Testis (tissue), 3 donors: ENCODE results near the gene MRPL45. TPM values are rescaled to one million over a fixed set of nuclear protein-coding genes. Genes with fewer than 3 reads are reported as not detected.

Source experiments
- DNase-seq: peaks from one replicate; pipeline ENCODE4 v3.0.0-alpha.2; 2019
- H3K27ac ChIP-seq, 2 donors: fragments of 200-600 bp; sonication (generic); one replicate each; pipeline ENCODE4 v1.5.1; 2019
- H3K27me3 ChIP-seq: fragments of 200-600 bp; sonication (generic); one replicate; pipeline ENCODE4 v1.5.1; 2019
- H3K36me3 ChIP-seq: fragments of 200-600 bp; sonication (generic); one replicate; pipeline ENCODE4 v1.5.1; 2017; ENCODE audit warnings: low read depth; ENCODE audit errors: missing control alignments
- H3K4me1 ChIP-seq: fragments of 200-600 bp; sonication (generic); one replicate; pipeline ENCODE4 v1.5.1; 2019
- H3K4me3 ChIP-seq, 2 donors: fragments of 200-600 bp; sonication (generic); one replicate each; pipeline ENCODE4 v1.5.1; 2017 to 2019
- H3K9me3 ChIP-seq: fragments of 200-600 bp; sonication (generic); one replicate; pipeline ENCODE4 v1.5.1; 2017
- CTCF ChIP-seq, 3 experiments: fragments of 450-650 bp in 2 of 3; fragments of 200-600 bp in 1 of 3; sonication (generic) in 1 of 3; IDR thresholded peaks; one replicate each; pipeline ENCODE4 v1.5.1; 2016 to 2019; ENCODE audit warnings: antibody characterized with exemption in 3 of 3, mild to moderate bottlenecking in 2 of 3, moderate library complexity in 1 of 3
- POLR2A ChIP-seq: fragments of 450-650 bp; IDR thresholded peaks from one replicate; pipeline ENCODE4 v1.6.1; 2017; ENCODE audit warnings: antibody characterized with exemption, mild to moderate bottlenecking, moderate library complexity
- WGBS, 2 donors: methylation state at CpG; one replicate each; pipeline ENCODE4 v1.1.5; 2018; 5-methylcytosine and 5-hydroxymethylcytosine counted together
- intact Hi-C: fragments of 100-400 bp; cut with DNase I; formaldehyde crosslinking; loops from one replicate; pipeline ENCODE4 v1.15.1; 2023; ENCODE audit warnings: low total_unique reads
- polyA plus RNA-seq: library from polyadenylated mRNA; stranded (reverse); fragments of 350-450 nt; fragmentation: Illumina TruSeq; extraction: RNeasy Lipid Tissue Mini Kit (QIAGEN cat#74804); gene quantifications from one replicate; pipeline ENCODE4 v1.2.3, GENCODE V29; 2014; ENCODE audit warnings: low read depth, low replicate concordance; ENCODE audit not compliant: insufficient read depth
- total RNA-seq, 2 donors: library from RNA; depleted of rRNA; stranded (reverse); fragments of >200 nt; gene quantifications; one replicate each; pipeline ENCODE4 v1.2.3, GENCODE V29; 2016

MRPL45 gene
- total and polyA plus RNA-seq, 3 donors from 2014 or later = 13.9 to 26.1 (median 18.5) TPM

DNA sequence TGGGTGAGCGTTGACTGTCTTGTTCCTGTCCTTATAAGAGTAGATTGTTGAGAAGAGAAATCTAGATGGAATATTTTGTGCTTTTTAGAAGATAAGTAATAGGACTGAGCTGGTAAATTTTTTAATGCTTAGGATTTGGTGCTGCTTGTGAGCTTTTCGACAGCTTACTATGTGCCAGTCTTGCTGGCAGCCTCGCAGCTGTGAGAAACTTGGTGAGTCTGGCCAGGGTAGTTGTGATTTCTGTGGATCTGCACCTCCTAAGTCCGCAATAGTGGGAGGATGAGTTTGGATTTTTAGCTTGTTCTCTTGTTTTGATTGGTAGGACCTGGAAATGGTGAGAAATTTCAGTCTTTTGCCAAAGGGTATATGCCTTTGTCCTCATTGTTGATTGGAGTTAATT is 58.3 kb downstream of the MRPL45 start:
- H3K4me1 ChIP-seq = peaks cover 41% of the 10 kb centered on the region
- DNase-seq = no peak
- intact Hi-C loops = no loop called here

DNA sequence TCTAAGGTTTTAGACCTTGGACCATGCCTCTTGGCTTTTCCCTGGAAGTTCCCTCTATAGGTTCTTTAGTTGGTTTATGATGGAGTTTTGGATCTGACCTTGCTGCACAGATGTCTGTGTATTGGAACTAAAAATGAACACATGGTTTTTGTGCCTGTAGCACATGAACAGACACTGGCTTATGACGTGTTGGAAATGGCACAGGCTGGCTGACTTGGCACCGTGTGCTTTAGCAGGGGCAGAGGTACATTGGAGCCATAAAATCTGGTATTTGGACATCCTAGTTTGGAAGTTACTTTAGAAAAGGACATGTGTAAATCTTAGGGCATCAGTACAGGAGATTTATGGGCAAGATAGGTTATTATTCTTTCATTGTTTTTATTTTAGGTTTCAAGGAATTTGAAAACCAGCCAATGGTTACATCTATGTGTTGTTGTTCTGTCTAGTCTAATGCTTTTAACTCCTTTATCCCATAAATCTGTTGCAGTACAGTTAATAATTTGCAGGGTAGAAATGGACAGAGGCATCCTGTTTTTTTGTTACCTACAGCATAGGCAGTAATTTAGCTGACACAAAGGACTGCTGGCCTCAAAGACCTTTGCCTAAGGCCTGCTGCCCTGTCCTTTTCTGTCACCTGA is 60.6 kb downstream of the MRPL45 start:
- intact Hi-C loops = no loop called here
- DNase-seq = no peak
- no peak overlapping the region for H3K4me3 ChIP-seq
- H3K36me3 ChIP-seq = no peaks in the 10 kb centered on the region
- 47 to 53% methylated on average over 2 of the region's 2 CpGs for WGBS, 2 donors
- TF ChIP-seq CTCF (IDR thresholded peaks at IDR 0.05) (no peak), POLR2A (no peak)
- H3K27me3 ChIP-seq = no peaks in the 10 kb centered on the region
- no peaks in the 10 kb centered on the region for H3K9me3 ChIP-seq
- peaks cover 30% of the 10 kb centered on the region for H3K4me1 ChIP-seq
- H3K27ac ChIP-seq = no peak overlapping the region

More for the DNA sequence above, 58.3 kb downstream of the MRPL45 start:
- H3K4me3 ChIP-seq = no peak overlapping the region
- H3K27me3 ChIP-seq = no peaks in the 10 kb centered on the region
- 82 to 88% methylated on average over 4 of the region's 4 CpGs for WGBS, 2 donors
- H3K27ac ChIP-seq = no peak overlapping the region
- H3K36me3 ChIP-seq = no peaks in the 10 kb centered on the region
- no peaks in the 10 kb centered on the region for H3K9me3 ChIP-seq
- TF ChIP-seq POLR2A (no peak), CTCF (IDR thresholded peaks at IDR 0.05) (no peak)

DNA sequence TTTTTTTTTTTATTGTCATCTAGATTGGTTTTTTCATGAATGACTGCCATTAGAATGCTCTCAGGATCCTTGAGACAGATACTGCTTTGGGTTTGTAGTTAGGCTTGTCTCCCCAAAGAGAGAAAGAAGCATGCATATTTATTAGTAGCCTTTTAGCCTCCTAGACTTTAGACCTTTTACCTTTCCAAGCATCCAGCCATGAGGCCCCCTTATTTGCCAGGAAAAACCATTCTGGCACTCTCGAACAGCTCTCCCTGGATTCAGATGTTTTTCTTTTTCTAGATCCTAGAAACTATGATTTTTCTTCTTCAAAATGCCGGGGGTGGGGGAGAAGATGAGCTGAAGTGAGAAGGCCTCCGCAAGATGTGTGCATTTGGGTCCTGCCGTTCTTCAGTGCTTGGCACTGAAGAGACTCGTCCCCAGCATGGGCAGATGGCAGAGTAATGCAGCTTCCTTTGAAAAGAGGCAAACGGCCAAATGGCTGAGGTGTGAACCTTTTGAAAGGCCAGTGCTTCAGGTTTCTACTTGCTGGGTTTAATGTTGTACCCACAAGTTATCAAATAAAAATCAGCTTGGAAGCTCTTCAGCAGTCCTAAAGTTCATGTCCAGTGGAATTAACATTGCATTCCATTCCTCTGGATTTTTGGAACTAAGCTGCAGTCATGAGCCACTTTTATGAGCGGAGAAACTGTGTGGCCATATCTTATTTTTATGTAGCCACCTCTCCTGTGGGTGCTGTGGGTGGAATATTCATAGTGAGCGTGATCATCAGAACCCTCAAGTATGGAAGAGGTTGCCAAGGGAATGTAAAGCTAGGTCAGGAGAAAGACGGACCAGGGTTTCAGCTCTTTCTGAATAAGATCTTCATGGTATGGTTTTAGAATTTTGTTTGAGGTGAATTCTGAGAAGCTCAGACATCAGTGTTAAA is 61.9 kb downstream of the MRPL45 start:
- no peak for DNase-seq
- no peak overlapping the region for H3K27ac ChIP-seq
- TF ChIP-seq POLR2A = no peak
- TF ChIP-seq CTCF (IDR thresholded peaks at IDR 0.05) = no peak
- intact Hi-C loops = no loop called here
- H3K36me3 ChIP-seq = no peaks in the 10 kb centered on the region
- 52 to 72% methylated on average over 9 of the region's 9 CpGs for WGBS, 2 donors
- no peaks in the 10 kb centered on the region for H3K9me3 ChIP-seq
- no peak overlapping the region for H3K4me3 ChIP-seq
- H3K27me3 ChIP-seq = no peaks in the 10 kb centered on the region
- peaks cover 23% of the 10 kb centered on the region for H3K4me1 ChIP-seq

- H3K4me3 ChIP-seq = no peak overlapping the region
- no peak overlapping the region for H3K27ac ChIP-seq
- TF ChIP-seq CTCF (IDR thresholded peaks at IDR 0.05) (no peak), POLR2A (no peak)
- WGBS, 2 donors = 77 to 87% methylated on average over 5 of the region's 5 CpGs
- H3K9me3 ChIP-seq = no peaks in the 10 kb centered on the region
- DNase-seq = no peak
- intact Hi-C loops = no loop called here
- H3K36me3 ChIP-seq = no peaks in the 10 kb centered on the region
- no peaks in the 10 kb centered on the region for H3K27me3 ChIP-seq
- peaks cover 16% of the 10 kb centered on the region for H3K4me1 ChIP-seq
These were observed 64.9 kb downstream of the MRPL45 start for GRCh38 chr17:38361694-38362465.
